ENCODE results near the gene ZDHHC18.
"Not testable (repeated sequence)": the region's sequence is repeated elsewhere in the genome, so short reads cannot be mapped to it uniquely, and the experiment has no call there.

ZDHHC18 gene

DNA sequence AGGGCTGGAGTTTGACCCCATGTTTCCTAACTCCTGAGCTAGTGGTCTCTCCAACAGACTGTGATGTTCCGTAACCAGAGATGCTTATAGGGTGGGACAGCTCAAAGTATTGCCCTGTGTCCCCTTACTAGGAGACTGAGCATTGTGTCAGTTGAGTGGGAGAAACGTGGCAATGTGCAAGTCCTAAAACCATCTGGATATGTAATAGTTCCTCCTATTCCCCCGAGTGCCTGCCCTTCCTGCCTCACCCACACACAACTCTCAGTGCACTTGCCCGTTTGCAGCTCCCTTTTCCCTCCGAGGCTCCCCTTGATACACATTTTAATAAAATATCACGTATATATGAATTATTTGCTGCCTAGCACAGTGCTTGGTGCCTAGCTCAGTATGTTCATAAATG is 35.3 kb upstream of the ZDHHC18 start:
- DNase-seq (ENCODE audit: low spot score), result no peak

DNA sequence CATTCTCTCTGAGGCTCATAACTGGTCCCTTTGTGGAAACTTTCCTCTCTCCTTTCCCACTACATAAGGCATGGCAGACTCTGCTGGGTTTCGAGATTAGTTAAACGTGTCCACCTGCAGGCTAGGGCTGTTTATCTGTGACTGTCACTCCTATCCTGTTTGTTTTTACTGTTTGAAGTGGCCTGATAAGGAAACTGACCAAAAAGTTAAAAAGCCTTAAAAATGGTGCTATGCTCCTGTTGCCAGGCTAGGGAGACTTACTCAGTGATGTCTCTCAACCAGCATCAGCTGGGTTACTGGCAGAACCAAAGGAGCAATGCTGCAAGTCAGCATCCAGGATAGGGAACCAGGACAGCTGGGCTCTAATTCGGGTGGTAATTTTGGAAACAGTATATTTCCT is 34.9 kb upstream of the ZDHHC18 start:
- no peak for DNase-seq (ENCODE audit: low spot score)

DNA sequence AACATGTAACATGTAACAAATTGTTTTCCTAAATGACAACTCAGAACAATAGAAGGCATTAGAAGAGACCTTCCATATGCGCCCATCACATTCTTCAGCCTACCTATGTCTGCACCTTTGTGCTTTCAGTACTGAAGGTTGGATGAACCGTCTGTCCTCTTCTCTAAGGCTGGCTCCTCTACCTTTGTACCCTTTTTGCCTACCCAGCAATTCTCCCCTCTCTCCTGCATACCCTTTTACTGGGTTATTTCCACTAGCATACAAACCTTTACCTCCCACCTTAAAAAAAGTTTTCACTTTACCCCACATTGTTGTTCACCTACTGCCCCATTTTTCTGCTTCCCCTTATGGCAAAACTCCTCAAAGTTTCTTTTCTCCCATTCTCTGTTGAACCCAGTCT is 33.6 kb upstream of the ZDHHC18 start:
- no peak for DNase-seq (ENCODE audit: low spot score)

DNA sequence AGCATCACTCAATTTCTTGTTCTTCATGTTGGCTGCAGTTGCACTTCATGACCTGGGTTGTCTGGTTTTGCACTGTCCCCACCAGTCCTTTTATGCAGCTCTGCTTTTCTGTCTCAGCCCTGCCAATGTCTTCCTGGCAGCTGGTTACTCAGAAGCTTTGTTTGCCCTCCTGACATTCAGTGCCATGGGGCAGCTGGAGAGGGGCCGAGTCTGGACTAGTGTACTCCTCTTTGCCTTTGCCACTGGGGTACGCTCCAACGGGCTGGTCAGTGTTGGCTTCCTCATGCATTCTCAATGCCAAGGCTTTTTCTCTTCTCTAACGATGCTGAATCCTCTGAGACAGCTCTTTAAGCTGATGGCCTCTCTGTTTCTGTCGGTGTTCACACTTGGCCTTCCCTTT is 32.1 kb upstream of the ZDHHC18 start:
- no peak for DNase-seq (ENCODE audit: low spot score)

DNA sequence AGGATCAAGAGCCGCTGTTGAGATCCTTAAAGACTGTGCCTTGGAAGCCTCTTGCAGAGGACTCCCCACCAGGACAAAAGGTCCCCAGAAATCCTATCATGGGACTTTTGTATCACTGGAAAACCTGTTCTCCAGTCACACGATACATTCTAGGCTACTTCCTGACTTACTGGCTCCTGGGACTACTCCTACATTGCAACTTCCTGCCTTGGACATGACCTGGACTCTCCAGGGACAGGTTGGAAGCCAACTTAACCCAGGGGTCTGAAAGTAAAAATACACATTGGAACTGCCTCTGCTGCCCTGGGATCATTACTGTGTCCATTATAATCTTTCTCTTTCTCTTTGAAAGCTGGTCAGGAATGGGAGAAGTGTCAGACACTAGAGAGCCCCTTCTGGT is 28.9 kb upstream of the ZDHHC18 start:
- no peak for DNase-seq (ENCODE audit: low spot score)

- DNase-seq (ENCODE audit: low spot score), result no peak
Measured at GRCh38 chr1:26799479-26800142, 26.9 kb upstream of the ZDHHC18 start.

DNA sequence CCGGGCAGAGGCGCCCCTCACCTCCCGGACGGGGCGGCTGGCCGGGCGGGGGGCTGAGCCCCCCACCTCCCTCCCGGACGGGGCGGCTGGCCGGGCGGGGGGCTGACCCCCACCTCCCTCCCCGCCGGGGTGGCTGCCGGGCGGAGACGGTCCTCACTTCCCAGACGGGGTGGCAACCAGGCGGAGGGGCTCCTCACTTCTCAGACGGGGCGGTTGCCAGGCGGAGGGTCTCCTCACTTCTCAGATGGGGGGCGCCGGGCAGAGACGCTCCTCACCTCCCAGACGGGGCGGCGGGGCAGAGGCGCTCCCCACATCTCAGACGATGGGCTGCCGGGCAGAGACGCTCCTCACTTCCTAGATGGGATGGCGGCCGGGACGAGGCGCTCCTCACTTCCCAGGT is 22.6 kb upstream of the ZDHHC18 start:
- not testable (repeated sequence) for DNase-seq (ENCODE audit: low spot score)

DNA sequence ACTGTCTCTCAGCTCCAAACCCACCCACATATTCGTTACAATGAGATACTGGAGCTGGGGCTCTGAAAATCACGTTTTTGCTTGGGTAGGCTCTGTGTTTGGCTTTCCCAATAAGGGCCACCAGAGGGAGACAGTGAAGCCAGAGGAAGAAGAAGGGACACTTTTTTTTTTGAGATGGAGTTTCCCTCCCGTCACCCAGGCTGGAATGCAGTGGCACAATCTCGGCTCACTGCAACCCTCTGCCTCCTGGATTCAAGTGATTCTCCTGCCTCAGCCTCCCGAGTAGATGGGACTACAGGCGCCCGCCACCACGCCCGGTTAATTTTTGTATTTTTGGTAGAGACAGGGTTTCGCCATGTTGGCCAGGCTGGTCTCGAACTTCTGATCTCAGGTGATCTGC is 16.4 kb upstream of the ZDHHC18 start:
- peak; percentile 80 for DNase-seq (ENCODE audit: low spot score)

DNA sequence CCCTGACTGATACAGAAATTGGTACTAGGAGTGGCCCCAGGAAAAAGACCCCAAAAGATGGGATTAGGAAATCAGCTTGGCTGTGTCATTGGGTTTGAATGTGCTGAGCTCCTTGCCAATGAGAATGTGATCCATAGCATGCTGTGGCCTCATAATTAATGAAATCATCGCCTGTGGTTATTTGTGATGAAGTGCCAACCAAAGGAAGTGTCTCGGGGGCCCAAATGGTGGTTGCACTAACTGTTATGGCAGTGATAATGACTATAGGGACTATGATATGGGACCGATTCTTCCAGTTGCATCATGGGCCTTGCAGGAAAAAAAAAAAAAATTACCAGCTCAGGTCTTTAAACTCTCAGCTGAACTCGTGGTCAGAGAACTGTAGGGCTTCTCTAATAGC is 15.4 kb upstream of the ZDHHC18 start:
- no peak for DNase-seq (ENCODE audit: low spot score)

DNA sequence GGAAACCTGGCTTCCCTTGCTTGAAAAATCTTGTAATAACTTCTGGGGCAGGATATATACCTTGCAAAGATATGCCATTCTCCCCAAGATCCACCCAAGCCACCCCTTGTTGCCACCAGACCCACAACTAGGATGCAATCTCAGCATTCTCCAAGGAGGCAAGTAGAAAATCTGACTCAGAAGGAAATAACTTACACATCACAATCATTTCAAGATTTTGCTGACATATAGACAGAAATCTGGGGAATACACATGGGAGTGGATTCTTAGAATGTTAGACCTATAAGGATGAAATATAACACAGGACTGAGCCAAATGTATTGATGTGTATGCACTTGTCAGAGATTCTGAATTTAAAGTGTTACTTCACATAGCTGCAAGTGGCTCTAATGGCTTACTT is 14.8 kb upstream of the ZDHHC18 start:
- DNase-seq (ENCODE audit: low spot score), result no peak

- no peak for DNase-seq (ENCODE audit: low spot score)
Measured at GRCh38 chr1:26814377-26814776, 12.1 kb upstream of the ZDHHC18 start.

- DNase-seq (ENCODE audit: low spot score), result no peak
Measured at GRCh38 chr1:26814893-26815292, 11.6 kb upstream of the ZDHHC18 start.

GRCh38 chr1:26820784-26821269 is 5.7 kb upstream of the ZDHHC18 start:
- peak; percentile 89 for DNase-seq (ENCODE audit: low spot score)

- no peak for DNase-seq (ENCODE audit: low spot score)
Measured at GRCh38 chr1:26822737-26823395, 3.6 kb upstream of the ZDHHC18 start.

- DNase-seq (ENCODE audit: low spot score), result no peak
Measured at GRCh38 chr1:26824731-26825130, 1.8 kb upstream of the ZDHHC18 start.

DNA sequence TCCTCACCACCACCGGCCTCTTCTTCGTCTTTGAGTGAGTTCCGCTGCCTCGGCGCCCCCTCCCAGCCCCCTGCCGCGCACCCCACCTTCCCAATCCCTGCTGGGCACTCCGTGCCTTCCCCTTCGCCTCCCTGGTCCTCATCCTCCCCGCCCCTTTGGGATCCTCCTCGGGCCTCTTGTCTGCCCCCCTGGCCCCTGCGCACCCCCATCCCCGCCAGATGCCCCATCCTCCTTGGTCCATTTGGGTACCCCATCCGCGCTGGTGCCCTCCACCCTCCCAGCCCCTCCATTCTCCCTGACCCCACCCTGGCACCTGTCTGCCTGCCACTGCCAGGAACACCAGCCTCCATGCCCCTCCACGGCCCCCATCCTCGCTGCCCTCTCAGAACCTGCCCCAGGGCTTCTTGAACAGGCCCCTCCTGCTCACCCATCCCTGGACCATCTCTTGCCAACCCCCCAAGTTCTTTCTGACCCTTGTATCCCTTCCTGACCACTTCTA is 667 bp downstream of the ZDHHC18 start:
- no peak for DNase-seq (ENCODE audit: low spot score)

DNA sequence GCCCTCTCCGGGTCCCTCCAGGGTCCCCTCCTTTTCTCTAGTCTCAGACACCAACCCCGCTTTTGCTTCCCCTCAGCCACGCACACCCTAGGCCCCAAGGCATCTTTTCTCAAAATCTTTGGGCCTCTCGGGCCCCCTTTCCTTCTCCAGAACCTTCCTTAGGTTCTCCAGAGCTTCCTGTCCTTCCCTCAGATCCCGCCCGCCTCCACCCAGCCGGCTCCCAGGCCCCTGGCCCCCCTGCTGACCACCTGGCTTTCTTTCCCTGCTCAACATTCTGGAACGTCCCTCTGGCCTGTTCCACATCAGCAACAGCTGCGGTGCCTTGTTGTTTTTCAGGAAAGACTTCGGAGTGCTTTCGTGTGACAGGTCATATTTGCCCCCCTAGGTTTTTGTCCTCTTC is 1.2 kb downstream of the ZDHHC18 start:
- DNase-seq (ENCODE audit: low spot score), result no peak

DNA sequence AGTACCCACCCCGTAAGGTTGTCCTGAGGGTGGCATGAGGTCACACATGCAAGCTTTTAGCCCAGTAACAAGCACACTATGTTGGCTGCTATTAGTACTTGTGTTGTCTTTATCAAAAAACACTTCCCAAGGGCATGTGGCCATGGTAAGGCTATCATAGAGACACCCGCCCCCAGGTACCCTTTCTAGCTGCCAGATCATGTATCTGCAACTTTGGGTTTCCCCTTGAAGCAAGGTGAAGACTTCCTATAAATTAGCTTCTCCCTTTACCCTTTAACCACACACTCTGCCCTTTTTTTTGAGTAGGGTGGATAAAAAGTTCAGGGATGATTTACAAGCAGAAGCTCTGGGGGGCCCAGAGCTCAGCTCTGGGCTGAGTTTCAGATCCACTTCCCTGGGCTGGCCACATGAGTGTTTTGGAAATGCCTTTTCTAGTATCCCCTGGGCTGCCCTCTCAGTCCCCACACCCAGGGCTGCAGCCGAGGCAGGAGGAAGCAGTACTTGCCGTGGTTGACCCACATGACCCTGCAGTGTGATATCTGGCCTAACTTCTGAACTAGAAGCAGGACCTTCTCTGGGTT is 2.0 kb downstream of the ZDHHC18 start:
- no peak for DNase-seq (ENCODE audit: low spot score)

GRCh38 chr1:26829184-26829911 is 2.9 kb downstream of the ZDHHC18 start:
- no peak for DNase-seq (ENCODE audit: low spot score)

DNA sequence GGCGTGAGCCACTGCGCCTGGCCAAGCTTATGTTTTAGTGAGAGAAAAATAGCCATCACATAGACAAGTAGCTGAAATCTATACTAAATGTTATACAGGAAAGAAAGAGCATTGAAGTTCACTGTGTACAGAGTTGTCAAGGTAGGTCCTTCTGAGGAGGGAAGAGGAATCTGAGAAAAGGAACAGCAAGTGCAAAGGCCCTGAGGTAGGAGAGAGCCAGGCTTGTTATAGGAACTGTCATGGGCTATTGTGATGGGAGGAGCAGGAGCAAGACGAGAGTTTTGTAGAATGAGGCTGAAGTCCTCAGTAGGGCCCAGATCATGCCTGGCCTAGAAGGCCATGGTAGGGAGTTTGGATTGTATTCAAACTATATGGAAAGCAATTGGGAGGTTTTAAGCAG is 4.6 kb downstream of the ZDHHC18 start:
- no peak for DNase-seq (ENCODE audit: low spot score)

GRCh38 chr1:26831546-26832248 is 5.2 kb downstream of the ZDHHC18 start:
- DNase-seq (ENCODE audit: low spot score), result no peak

All from germinal center (tissue), 1 donor.